Colon (tissue), 2 donors: ENCODE data around the gene ROPN1.
A peak's percentile ranks its signal among the peaks of the same experiment; 100 is the strongest.
"Not testable (repeated sequence)": the region's sequence is repeated elsewhere in the genome, so short reads cannot be mapped to it uniquely, and the experiment has no call there.

Source experiments
- FAIRE-seq: peaks from 2 replicates; lab custom pipeline; 2012; peaks lifted over from hg19 to GRCh38; lab: Jason Lieb, UNC
- donor health status: control.
- donor health status: control.

ROPN1 gene

DNA sequence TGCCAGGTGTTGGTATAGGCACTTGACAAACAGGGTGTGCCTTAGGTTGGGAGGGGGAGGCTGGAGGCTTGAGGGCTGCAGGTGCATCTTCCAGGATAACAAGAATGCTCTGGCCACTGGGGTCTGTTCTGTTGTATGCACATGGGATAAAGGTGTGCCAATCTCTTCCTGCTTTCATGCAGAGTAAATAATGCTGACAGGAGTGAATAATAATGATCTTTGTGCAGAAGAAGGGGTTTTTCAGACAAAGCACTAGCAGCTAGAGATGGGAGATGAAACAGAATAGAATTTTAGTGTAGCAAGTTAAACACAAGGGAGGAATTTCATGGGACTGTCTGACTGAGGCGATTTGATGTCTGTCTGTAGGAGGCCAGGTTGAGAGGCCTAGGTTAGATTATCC, 1.9 kb upstream of the ROPN1 start:
- no peak for FAIRE-seq

GRCh38 chr3:123986427-123986826, 5.5 kb downstream of the ROPN1 start:
- FAIRE-seq = no peak

DNA sequence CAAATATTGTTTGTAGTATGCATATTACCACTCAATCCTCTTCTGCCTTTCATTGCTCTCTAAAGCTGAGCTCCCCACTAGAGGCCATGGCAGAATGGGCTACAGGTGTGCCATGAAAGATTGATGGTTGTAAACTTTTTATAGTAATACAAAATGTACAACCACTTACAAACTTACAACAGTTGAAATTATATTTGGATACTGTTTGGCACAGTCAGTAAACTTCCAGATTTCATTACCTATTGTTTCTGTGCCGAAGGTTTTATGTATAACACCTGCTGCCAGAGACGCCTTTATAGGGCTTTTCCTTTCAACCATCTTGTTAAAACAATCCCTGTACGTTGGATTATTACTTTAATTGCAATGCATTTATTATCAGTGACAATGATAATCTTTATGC, 7.0 kb downstream of the ROPN1 start:
- FAIRE-seq = no peak

DNA sequence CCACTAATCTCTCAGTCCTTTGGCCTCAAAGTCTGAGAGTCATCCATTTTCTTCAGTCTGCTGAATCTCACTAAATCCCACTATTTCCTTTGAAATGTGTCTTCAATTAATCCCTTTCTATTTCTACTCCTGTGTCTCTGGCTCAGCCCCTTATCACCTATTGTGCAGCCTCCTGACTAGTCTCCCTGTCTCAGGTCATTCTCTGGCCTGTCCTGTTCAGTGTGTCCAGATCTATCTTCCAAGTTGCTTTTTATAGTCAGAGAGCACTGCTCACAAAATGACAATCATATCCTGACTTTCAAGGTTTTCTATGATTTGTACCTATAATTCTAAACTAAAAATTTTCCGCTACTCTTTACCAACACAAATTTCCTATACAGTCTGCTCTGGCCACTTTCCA, 7.6 kb downstream of the ROPN1 start:
- FAIRE-seq = no peak

- FAIRE-seq = not testable (repeated sequence)
Measured at GRCh38 chr3:123981317-123981716, 10.6 kb downstream of the ROPN1 start.

DNA sequence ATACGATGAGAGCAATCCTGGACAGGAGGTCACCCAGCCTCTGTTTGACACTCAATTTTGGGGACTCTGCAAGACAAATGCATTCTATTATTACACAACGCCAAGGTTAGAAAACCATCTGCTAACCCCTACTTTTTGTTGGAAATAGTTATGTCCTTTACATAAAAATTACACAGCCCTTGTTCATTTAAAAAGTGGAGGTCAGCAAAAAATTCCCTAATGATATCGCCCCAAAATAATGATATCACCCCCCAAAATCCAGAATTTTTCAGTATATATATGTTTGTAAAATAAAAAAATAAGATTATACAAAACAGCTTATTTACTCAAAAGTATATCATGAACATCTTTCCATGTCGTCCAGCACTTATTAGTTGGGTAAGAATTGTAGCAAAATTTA, 11.4 kb downstream of the ROPN1 start:
- no peak for FAIRE-seq

GRCh38 chr3:123979525-123980501, 12.1 kb downstream of the ROPN1 start:
- peak; percentile 18 for FAIRE-seq

- FAIRE-seq = not testable (repeated sequence)
Measured at GRCh38 chr3:123976904-123977303, 15.0 kb downstream of the ROPN1 start.

DNA sequence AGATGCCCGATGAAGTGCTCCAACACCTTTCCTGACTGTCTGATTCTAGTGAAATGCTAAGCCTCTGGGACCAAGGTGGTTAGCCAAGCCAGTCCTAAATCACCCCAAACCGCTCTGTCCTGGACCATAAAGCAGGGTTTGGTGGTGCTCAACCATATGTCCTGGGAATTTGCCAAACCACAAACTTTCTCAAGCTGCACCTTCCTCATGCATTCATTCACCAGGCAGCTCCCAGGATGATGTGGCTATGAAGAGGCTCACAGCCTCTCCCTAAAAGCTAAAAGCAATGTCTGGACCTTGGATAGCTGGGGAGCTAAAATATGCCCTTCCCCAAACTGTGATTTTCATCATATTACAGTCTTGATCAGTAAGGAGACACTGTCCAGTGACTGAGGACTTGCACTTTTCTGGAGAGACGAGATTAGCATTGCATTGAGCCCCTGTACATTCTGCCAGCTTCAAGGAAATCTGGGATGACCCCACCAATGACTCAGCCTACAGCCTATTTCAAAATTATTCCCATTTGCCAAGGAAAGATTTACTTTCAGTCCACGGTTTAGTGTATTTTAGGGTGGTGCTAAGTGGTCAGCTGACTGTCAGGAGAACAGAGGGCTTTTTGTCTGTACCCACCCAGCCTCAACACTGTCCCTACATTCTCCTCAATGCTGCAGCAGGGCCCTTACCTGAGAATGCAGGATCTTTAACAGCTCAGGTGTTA, 15.6 kb downstream of the ROPN1 start:
- FAIRE-seq = not testable (repeated sequence)

DNA sequence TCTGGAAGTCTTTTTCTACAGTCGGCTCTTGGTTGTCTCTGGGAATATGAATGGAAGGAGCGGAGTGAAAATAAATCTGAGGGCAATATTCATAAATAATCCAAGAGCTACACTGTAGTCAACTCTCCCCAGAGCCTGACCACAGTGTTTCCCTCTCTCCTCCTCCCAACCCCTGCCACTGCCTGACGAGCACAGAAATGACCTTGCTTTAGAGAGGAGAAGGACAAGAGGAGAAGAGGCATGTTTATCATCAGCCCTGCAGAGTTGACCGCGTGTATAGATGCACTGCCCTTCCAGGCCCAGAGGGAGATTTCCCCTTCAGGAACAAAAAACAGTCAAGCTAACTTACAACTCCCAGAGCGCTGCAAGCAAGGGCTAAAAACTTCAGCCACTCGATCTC, 16.9 kb downstream of the ROPN1 start:
- FAIRE-seq = not testable (repeated sequence)

DNA sequence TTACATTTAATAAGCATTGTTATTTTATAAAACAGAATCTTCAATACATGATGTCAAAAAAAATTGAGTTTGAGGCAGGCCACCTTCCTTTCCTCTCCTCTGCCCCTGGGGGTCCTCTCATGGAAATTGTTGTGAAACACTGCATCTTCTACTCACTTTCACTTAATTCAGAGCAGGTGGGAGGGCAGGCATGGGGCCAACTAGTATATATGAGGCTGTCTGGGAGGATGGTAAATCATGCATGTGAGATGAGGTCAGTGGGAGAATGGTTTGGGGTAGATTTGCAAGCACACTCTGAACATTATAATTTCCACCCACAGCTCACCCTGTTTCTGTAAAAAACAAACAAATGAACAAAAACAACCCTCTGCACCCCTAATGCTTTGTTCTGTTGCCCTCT, 20.5 kb downstream of the ROPN1 start:
- no peak for FAIRE-seq

- FAIRE-seq = not testable (repeated sequence)
Measured at GRCh38 chr3:123967260-123967659, 24.7 kb downstream of the ROPN1 start.

- not testable (repeated sequence) for FAIRE-seq
Measured at GRCh38 chr3:123966799-123967198, 25.1 kb downstream of the ROPN1 start.

GRCh38 chr3:123964793-123965192, 27.1 kb downstream of the ROPN1 start:
- not testable (repeated sequence) for FAIRE-seq

DNA sequence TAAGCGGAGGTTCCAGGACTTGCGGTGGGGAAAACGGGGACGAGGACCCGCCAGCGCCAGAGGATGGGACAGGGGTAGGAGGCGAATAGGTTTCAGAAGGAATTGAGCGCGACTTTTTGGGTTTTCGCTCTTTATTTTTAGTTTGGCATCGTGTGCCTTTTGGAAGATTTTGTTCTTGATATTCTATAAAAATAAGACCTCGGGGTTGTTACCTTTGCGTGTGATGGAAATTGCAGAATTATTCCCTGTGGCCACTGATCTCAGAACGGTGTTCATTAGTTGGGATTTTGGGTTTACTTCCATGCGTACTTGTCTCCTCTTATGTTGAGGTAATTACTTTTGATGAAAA, 30.4 kb downstream of the ROPN1 start:
- FAIRE-seq = no peak

DNA sequence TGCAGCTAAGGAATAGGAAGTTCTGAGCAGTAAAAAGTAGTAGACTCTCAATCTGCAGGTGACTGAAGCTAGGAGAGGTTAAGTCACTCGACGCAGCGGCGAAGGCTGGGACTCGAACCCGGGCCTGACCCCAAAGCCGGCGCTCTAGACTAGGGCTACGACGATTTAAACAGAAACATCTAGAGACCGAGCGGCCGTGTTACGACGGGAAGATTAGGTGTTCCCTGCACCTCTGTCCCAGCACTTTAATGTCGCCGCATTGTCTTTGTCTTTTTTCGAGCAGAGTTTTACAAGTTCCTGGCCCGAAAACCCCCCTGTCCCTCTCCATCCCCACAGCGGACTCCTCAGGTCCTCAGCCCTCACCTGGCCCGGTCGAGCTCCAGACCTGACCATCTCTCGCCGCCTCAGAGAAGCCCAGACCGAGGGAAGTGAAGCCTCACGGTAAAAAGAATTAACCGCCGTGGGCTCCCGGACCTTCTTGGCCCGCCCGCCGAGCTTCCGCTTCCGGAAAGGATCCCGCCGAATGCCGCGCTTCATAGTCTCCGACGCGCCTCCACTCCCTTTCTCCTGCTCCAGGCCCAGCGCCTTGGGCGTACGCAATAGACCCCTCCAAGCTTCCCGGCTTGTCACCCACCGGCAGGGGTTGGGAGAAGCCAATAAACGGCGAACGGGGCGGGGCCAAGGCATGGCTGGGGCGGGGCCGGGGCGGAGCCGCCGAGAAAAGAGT, 31.0 kb downstream of the ROPN1 start, which contains the start of gene CCDC14:
Gene CCDC14, minus strand, starts transcription at position 449 of the 727 bp plus-strand sequence. Its CDS starts 56 bp downstream, at position 393.
- FAIRE-seq = no peak

- no peak for FAIRE-seq
Measured at GRCh38 chr3:123953735-123954134, 38.2 kb downstream of the ROPN1 start.

DNA sequence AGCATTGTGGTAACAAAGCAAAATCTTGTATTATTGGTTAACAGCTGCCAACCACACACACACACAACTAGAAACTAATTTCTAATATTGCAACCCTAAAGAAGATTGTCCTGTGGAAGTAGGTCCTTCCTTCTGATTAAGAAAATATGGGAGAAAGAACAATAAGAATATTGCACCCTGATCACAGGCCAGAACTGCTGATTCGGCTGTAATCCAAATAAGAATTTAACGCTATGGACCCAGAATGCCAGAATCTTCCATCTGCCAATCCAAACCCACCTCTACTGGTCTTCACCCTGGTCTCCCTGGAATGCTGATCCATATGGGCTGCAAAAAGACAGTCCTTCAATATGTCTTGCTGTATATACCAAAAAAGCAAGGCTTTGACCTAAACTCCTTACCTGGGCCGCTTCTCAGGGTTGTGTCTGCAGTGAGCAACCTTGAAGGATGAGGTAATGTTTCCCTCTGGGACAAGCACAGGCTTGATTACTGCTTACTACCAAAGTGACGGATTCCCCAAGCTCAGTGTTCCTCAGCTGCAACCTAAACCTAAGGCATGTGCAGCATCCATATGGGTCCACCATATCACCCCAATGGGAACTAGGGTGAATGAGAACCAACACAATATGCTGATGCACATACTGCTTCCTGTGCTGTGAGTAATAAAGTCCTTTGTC, 38.9 kb downstream of the ROPN1 start:
- no peak for FAIRE-seq

DNA sequence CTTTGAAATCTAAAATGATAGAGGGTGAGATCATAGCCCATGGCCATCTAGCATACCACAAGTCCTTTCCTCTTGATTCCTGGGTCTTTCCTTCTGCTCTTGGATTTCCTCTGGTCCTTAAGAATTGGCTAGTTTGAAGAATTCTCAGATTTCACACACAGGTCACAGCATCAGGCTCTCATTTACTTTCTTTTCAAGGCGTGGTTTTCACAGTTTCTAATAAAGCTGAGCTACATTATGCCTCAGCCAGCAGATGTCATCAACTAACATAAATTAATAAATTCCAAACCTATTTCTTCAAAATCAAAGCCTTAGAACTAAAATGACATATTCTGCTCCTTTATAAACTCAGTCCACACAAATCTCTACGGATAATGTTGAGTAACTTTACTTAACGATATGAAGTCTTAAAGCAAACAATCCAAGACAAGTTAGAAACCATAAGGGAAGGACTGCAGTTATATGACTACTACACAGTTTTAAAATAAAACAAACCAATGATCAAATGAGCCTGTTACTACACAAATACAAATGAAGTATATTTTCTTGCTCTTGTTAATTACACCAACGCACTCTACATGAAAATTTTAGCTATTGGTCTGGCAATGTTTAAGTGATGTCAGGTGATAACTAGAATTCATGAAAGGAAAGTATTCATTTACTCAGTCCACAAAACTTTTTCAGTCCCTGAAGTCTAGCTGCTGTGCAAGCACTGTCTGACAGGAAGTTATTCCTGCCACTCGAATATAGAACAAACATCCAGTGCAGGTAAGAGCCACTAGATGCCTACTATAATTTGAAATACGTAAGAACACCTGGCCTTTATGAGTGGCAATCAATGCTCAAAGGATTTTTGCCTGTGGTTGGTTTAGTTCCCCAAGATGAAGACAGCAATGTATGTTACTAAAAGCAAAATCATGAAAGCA, 40.1 kb downstream of the ROPN1 start:
- no peak for FAIRE-seq

DNA sequence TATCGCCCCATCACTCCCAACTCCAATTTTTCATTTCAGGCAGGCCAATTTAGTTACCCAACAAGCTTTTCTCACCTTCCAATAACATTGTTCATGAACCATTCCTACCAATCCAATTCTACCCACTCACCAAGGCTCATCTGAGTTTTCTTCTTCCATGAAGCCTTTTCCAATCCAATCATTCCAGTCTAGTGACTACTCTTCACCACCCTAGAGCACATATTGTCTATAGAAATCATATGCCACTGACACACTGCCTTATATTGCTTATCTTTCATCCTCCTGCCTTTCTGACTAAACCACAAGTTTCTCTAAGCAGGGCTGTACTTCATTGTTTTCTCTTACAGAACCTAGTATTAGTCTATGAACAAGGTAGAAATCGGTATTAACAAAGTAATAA, 42.3 kb downstream of the ROPN1 start:
- FAIRE-seq = no peak

DNA sequence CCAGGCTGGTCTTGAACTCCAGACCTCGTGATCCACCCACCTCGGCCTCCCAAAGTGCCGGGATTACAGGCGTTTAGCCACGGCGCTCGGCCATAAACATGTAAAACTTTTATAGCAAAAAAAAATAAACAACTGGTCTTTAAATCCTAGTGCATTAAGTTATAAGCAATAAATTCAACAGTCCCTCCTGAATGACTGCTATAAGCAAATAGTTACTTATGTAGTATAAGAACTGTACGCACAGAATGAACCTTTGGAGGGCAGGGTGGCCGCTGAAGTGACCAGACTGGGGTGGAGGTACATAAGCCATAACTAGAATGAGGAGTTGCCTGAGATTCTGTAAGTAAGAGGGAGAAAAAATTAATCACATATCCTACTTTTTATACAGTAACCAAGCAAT, 43.5 kb downstream of the ROPN1 start:
- no peak for FAIRE-seq
